K562 (cell line): ENCODE data around the gene MYBPH. TPM values are rescaled to one million over a fixed set of nuclear protein-coding genes. Genes with fewer than 3 reads are reported as not detected.
A peak's percentile ranks its signal among the peaks of the same experiment; 100 is the strongest.

Experiments used
- ATAC-seq: fragments of 200-7000 bp; cut with Tn5 transposase; 3 replicates; pipeline ENCODE4 v1.9.1; 2020; ENCODE audit warnings: moderate library complexity
- BruUV-seq: library from RNA; stranded (reverse); fragments of 400-500 nt; replicated peaks from 2 replicates; lab custom pipeline; 2021; lab: Mats Ljungman, UMichigan
- CTCF ChIA-PET: fragments of 300-600 bp; formaldehyde crosslinking; extraction: SDS; loops from one replicate; lab custom pipeline; 2021; ENCODE audit warnings: low intra/inter-chr PET ratio; lab: Yijun Ruan, JAX
- POLR2A ChIA-PET: fragments of 300-600, 350-650 bp; sonication (Branson Sonifier 250); formaldehyde crosslinking; extraction: SDS; loops from one replicate; lab custom pipeline; 2021; ENCODE audit warnings: antibody characterized with exemption, inconsistent platforms; lab: Yijun Ruan, JAX
- DNase-seq, 4 experiments: peaks; one replicate each; pipeline versions ENCODE4 v3.0.0 to v3.0.0-alpha.2; 2011 to 2018; ENCODE audit warnings: low spot score in 3 of 4, mixed read lengths in 3 of 4; ENCODE audit errors: extremely low read depth in 1 of 4
- FAIRE-seq: peaks from 2 replicates; lab custom pipeline; 2011; peaks lifted over from hg19 to GRCh38; lab: Jason Lieb, UNC
- H2AFZ ChIP-seq: 2 replicates; pipeline ENCODE4 v1.6.0; 2011; ENCODE audit warnings: low read depth, low read length, control low read depth, inconsistent platforms
- H3K27ac ChIP-seq: fragments of 200-600 bp; 3 replicates; pipeline ENCODE4 v1.8.0; 2011; ENCODE audit warnings: low read depth, mild to moderate bottlenecking, control low read depth, inconsistent platforms, low read length, moderate library complexity, mixed read lengths; ENCODE audit errors: extremely low read depth
- H3K27me3 ChIP-seq, 2 experiments: fragments of 300-600 bp in 1 of 2; 2 replicates in 1 of 2; 3 replicates in 1 of 2; pipeline versions ENCODE4 v1.6.0 to v1.8.0; 2011; ENCODE audit warnings: inconsistent platforms in 2 of 2, low read length in 2 of 2, mild to moderate bottlenecking in 1 of 2, mixed read lengths in 1 of 2, moderate library complexity in 1 of 2; ENCODE audit not compliant: control insufficient read depth in 2 of 2, insufficient read depth in 2 of 2
- H3K36me3 ChIP-seq: fragments of 300-600 bp; 3 replicates; pipeline ENCODE4 v1.8.0; 2011; ENCODE audit warnings: mild to moderate bottlenecking, low read length, inconsistent platforms; ENCODE audit not compliant: control insufficient read depth, insufficient read depth
- H3K4me1 ChIP-seq, 2 experiments: fragments of 200-600 bp in 1 of 2; replicated peaks in 1 of 2; 2 replicates in 1 of 2; 3 replicates in 1 of 2; pipeline versions ENCODE4 v1.5.1 to v1.8.0; 2011; ENCODE audit warnings: inconsistent platforms in 2 of 2, low read length in 2 of 2, mild to moderate bottlenecking in 1 of 2, mixed read lengths in 1 of 2, moderate library complexity in 1 of 2; ENCODE audit not compliant: control insufficient read depth in 2 of 2, insufficient read depth in 2 of 2
- H3K4me2 ChIP-seq: 2 replicates; pipeline ENCODE4 v1.6.1; 2011; ENCODE audit warnings: low read length, control low read depth, inconsistent platforms, mixed read lengths; ENCODE audit not compliant: insufficient read depth
- H3K4me3 ChIP-seq: fragments of 200-600 bp; sonication (generic), shearing (Covaris generic); 2 replicates; pipeline ENCODE4 v1.5.1; 2016; ENCODE audit warnings: control low read depth, inconsistent platforms
- H3K79me2 ChIP-seq: fragments of 200-600 bp; 3 replicates; pipeline ENCODE4 v1.8.0; 2011; ENCODE audit warnings: low read length, inconsistent platforms; ENCODE audit not compliant: control insufficient read depth, insufficient read depth
- H3K9ac ChIP-seq, 2 experiments: 2 replicates each; pipeline versions ENCODE4 v1.6.0 to v1.6.1; 2011; ENCODE audit warnings: low read depth in 2 of 2, low read length in 2 of 2, control low read depth in 1 of 2, inconsistent platforms in 1 of 2, mild to moderate bottlenecking in 1 of 2, mixed read lengths in 1 of 2; ENCODE audit not compliant: insufficient read depth in 1 of 2
- H3K9me1 ChIP-seq: one replicate; pipeline ENCODE4 v1.6.0; 2011; ENCODE audit warnings: inconsistent platforms, mild to moderate bottlenecking, low read length, moderate library complexity; ENCODE audit not compliant: control insufficient read depth, insufficient read depth
- H3K9me3 ChIP-seq: replicated peaks from 2 replicates; pipeline ENCODE4 v1.5.1; 2011; ENCODE audit warnings: low read depth, low read length, inconsistent platforms; ENCODE audit not compliant: control insufficient read depth, insufficient read depth
- H4K20me1 ChIP-seq: replicated peaks from 2 replicates; pipeline ENCODE4 v1.6.1; 2011; ENCODE audit warnings: low read length, inconsistent platforms, mixed read lengths; ENCODE audit not compliant: control insufficient read depth, insufficient read depth
- GABPA ChIP-seq: fragments of 200-800 bp; sonication (Bioruptor generic); conservative IDR thresholded peaks from 2 replicates; pipeline ENCODE4 v1.6.1; 2016; ENCODE audit warnings: low read depth, missing genetic modification characterization, missing compliant biosample characterization
- SRF ChIP-seq, 2 experiments: fragments of 250-450, 450-650 bp in 1 of 2; sonication (Bioruptor Pico) in 1 of 2; sonication (generic) in 1 of 2; formaldehyde crosslinking; IDR thresholded peaks; 2 replicates each; pipeline versions ENCODE4 v1.5.0 to v1.5.1; 2020 to 2022; ENCODE audit warnings: mild to moderate bottlenecking in 1 of 2, missing genetic modification reagents in 1 of 2
- WGBS: fragments of 100-300 bp; shearing (Covaris generic); methylation state at CpG from one replicate; pipeline ENCODE4 v1.1.6; 2016; ENCODE audit warnings: low coverage, mixed read lengths; ENCODE audit not compliant: insufficient coverage; ENCODE audit errors: missing lambda C conversion rate; 5-methylcytosine and 5-hydroxymethylcytosine counted together
- in situ Hi-C: fragments of 300-500 bp; cut with MboI; formaldehyde crosslinking; loops from 4 replicates; pipeline ENCODE4 v1.15.0; 2018; ENCODE audit warnings: inconsistent platforms, mixed read lengths
- intact Hi-C: fragments of 100-400 bp; cut with micrococcal nuclease; formaldehyde crosslinking; loops from 2 replicates; pipeline ENCODE4 v1.14.2; 2022
- polyA plus RNA-seq, 8 experiments: library from polyadenylated mRNA; depleted of rRNA in 4 of 8; stranded (reverse) in 5 of 8; unstranded in 3 of 8; fragments of >200 nt; fragmentation: Nextera tagmentation in 2 of 8; fragmentation: Illumina TruSeq in 1 of 8; extraction: Ambion mirVana in 2 of 8; extraction: Trizol in 1 of 8; gene quantifications; 2 replicates each; pipeline versions ENCODE4 v1.2.1 to v1.2.3, GENCODE V29; 2011 to 2014; ENCODE audit warnings: inconsistent platforms in 1 of 8, missing spikeins in 1 of 8
- total RNA-seq, 7 experiments: library from RNA; depleted of rRNA in 6 of 7; stranded (reverse); fragments of >200 nt in 6 of 7; fragmentation: Illumina TruSeq in 2 of 7; extraction: Trizol in 2 of 7; gene quantifications; 2 replicates each; pipeline versions ENCODE4 v1.2.1 to v1.2.3, GENCODE V29; 2011 to 2021; ENCODE audit warnings: low replicate concordance in 1 of 7
- TF ChIP-seq, protein P1 (sequence below): fragments of 200-800 bp; sonication (Bioruptor generic); IDR thresholded peaks from 2 replicates; pipeline ENCODE4 v1.6.1; 2017; ENCODE audit warnings: missing genetic modification characterization, missing compliant biosample characterization
- TF ChIP-seq, protein P2 (sequence below): fragments of 450-650 bp; IDR thresholded peaks from one replicate; pipeline ENCODE4 v1.6.1; 2018; ENCODE audit warnings: mild to moderate bottlenecking, moderate library complexity; ENCODE audit not compliant: partially characterized antibody

The MYBPH gene
- total and polyA plus RNA-seq, 9 of the 15 experiments (the other 6 are each of a cell fraction or from before 2014, with no cell fraction given): 0.13 TPM; not detected in 8

GRCh38 chr1:203187304-203187685 lies 11.7 kb upstream of the MYBPH start (continued):
- TF ChIP-seq GABPA (tag): no peak
- TF ChIP-seq, all 486 proteins: peak for 0

GRCh38 chr1:203186446-203187303 lies 11.0 kb upstream of the MYBPH start, which contains the start of gene CHI3L1:
Gene CHI3L1 (minus strand): TSS chr1:203186704. CDS start chr1:203186623, 81 bp downstream.
- Histone ChIP-seq H4K20me1 (peaks cover 9% of the 10 kb centered on the region), H3K27ac (no peak within 1 kb of the TSS), H3K27me3 (peaks cover 20 to 38% of the 10 kb centered on the region in 2 experiments), H2AFZ (no peak within 1 kb of the TSS), H3K36me3 (no peaks in the 10 kb centered on the region), H3K4me3 (no peak within 1 kb of the TSS), H3K79me2 (no peaks in the 10 kb centered on the region), H3K4me1 (no peaks in the 10 kb centered on the region), H3K9ac (no peak within 1 kb of the TSS), H3K9me3 (no peaks in the 10 kb centered on the region), H3K9me1 (no peaks in the 10 kb centered on the region), H3K4me2 (no peak within 1 kb of the TSS)
- in situ Hi-C loops: no loop called here
- WGBS: 0% methylated on average over 11 of the region's 14 CpGs
- BruUV-seq: no TSS peak
- ATAC-seq (peak; percentile 20; the same call in 1 of the 3 replicates), FAIRE-seq (no peak), DNase-seq (no peak)
- ChIA-PET CTCF (no interaction called here), POLR2A (interaction anchor here (0.5 kb wide), 1 partner anchor 12 kb away, joined by 3 read pairs; no protein-coding TSS in a partner anchor)
- intact Hi-C loops: no loop called here
- TF ChIP-seq SRF (CRISPR knock-in tag; IDR thresholded peaks at IDR 0.05): 0 out of 4 replicates have a peak, but pooled peaks of 1 of the 2 experiments have one; percentile 16
- TF ChIP-seq, protein P1, sequence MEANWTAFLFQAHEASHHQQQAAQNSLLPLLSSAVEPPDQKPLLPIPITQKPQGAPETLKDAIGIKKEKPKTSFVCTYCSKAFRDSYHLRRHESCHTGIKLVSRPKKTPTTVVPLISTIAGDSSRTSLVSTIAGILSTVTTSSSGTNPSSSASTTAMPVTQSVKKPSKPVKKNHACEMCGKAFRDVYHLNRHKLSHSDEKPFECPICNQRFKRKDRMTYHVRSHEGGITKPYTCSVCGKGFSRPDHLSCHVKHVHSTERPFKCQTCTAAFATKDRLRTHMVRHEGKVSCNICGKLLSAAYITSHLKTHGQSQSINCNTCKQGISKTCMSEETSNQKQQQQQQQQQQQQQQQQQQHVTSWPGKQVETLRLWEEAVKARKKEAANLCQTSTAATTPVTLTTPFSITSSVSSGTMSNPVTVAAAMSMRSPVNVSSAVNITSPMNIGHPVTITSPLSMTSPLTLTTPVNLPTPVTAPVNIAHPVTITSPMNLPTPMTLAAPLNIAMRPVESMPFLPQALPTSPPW (CRISPR knock-in tag): 0 out of 2 replicates have a peak, but pooled peaks have one; percentile 15
- TF ChIP-seq, protein P2, sequence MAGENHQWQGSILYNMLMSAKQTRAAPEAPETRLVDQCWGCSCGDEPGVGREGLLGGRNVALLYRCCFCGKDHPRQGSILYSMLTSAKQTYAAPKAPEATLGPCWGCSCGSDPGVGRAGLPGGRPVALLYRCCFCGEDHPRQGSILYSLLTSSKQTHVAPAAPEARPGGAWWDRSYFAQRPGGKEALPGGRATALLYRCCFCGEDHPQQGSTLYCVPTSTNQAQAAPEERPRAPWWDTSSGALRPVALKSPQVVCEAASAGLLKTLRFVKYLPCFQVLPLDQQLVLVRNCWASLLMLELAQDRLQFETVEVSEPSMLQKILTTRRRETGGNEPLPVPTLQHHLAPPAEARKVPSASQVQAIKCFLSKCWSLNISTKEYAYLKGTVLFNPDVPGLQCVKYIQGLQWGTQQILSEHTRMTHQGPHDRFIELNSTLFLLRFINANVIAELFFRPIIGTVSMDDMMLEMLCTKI: no peak
